Gastrocnemius medialis (tissue), 4 donors: ENCODE measurements around the gene JAG1. TPM values are rescaled to one million over a fixed set of nuclear protein-coding genes. Genes with fewer than 3 reads are reported as not detected.

ENCODE experiments used
- ATAC-seq, 2 donors: fragments of 150-250 bp; one replicate each; pipeline ENCODE4 v1.9.1; 2016
- DNase-seq, 2 donors: peaks; one replicate each; pipeline ENCODE4 v3.0.0-alpha.2; 2019
- H3K27ac ChIP-seq, 4 donors: fragments of 200-600 bp; sonication (generic); 1 replicate in 1 of 4; 2 replicates in 3 of 4; pipeline ENCODE4 v1.5.1; 2016 to 2018; ENCODE audit warnings: mild to moderate bottlenecking in 2 of 4, moderate library complexity in 1 of 4
- H3K27me3 ChIP-seq, 3 donors: fragments of 200-600 bp; sonication (generic) in 2 of 3; 1 replicate in 1 of 3; 2 replicates in 2 of 3; pipeline versions ENCODE4 v1.5.1 to v1.6.0; 2016 to 2019; ENCODE audit warnings: mild to moderate bottlenecking in 1 of 3, moderate library complexity in 1 of 3
- H3K36me3 ChIP-seq, 2 donors: fragments of 200-600 bp; sonication (generic) in 1 of 2; one replicate each; pipeline ENCODE4 v1.5.1; 2017 to 2018
- H3K4me1 ChIP-seq, 2 donors: fragments of 200-600 bp; sonication (generic) in 1 of 2; one replicate each; pipeline ENCODE4 v1.5.1; 2016 to 2017; ENCODE audit warnings: mild to moderate bottlenecking in 2 of 2
- H3K4me3 ChIP-seq, 4 donors: fragments of 200-600 bp; sonication (generic) in 3 of 4; 1 replicate in 1 of 4; 2 replicates in 3 of 4; pipeline ENCODE4 v1.5.1; 2016 to 2019; ENCODE audit warnings: mild to moderate bottlenecking in 2 of 4
- H3K9me3 ChIP-seq, 3 donors: fragments of 200-600 bp; sonication (generic) in 2 of 3; 1 replicate in 1 of 3; 2 replicates in 2 of 3; pipeline ENCODE4 v1.5.1; 2016 to 2019
- CTCF ChIP-seq, 5 experiments: fragments of 450-650 bp in 3 of 5; fragments of 200-600 bp in 2 of 5; sonication (generic) in 2 of 5; IDR thresholded peaks in 4 of 5; conservative IDR thresholded peaks in 1 of 5; 1 replicate in 4 of 5; 2 replicates in 1 of 5; pipeline ENCODE4 v1.5.1; 2016 to 2019; ENCODE audit warnings: antibody characterized with exemption in 5 of 5, mild to moderate bottlenecking in 3 of 5, moderate library complexity in 3 of 5
- POLR2A ChIP-seq, 2 donors: fragments of 450-650 bp; IDR thresholded peaks; one replicate each; pipeline ENCODE4 v1.6.1; 2017; ENCODE audit warnings: antibody characterized with exemption in 2 of 2, mild to moderate bottlenecking in 2 of 2, moderate library complexity in 2 of 2
- in situ Hi-C, 4 donors: fragments of 200-750 bp; cut with MboI; loops; one replicate each; pipeline versions ENCODE4 v1.15.0 to v1.8.0; 2017; ENCODE audit warnings: low sequenced_read_pairs in 4 of 4
- intact Hi-C: fragments of 100-400 bp; cut with DNase I; formaldehyde crosslinking; loops from one replicate; pipeline ENCODE4 v1.15.1; 2023; ENCODE audit warnings: low total_unique reads
- total RNA-seq, 4 donors: library from RNA; depleted of rRNA; stranded (reverse); fragments of >200 nt; gene quantifications; one replicate each; pipeline versions ENCODE4 v1.1.0 to v1.2.3, GENCODE V29; 2016

The JAG1 gene
- total RNA-seq, 4 donors from 2014 or later, result 10.3 to 19.6 (median 13.2) TPM

GRCh38 chr20:10683537-10683936, 9.7 kb upstream of the JAG1 start:
- Histone ChIP-seq H3K27me3 (no peaks in the 10 kb centered on the region), H3K4me1 (no peaks in the 10 kb centered on the region), H3K27ac (no peak overlapping the region), H3K9me3 (no peaks in the 10 kb centered on the region), H3K36me3 (no peaks in the 10 kb centered on the region), H3K4me3 (no peak overlapping the region)
- intact Hi-C loops, result no loop called here
- TF ChIP-seq CTCF (IDR thresholded peaks at IDR 0.05 in 4 of 5, conservative IDR thresholded peaks at IDR 0.05 in 1 of 5) (no peak), POLR2A (IDR thresholded peaks at IDR 0.05) (no peak)
- ATAC-seq (no peak), DNase-seq (no peak)
- in situ Hi-C loops, result loop anchor here in 1 of 4 donors (10.0 to 25.0 kb wide), 2 partner anchors 521 to 854 kb away; no protein-coding TSS in a partner anchor

- ATAC-seq (no peak), DNase-seq (no peak)
- Histone ChIP-seq H3K4me1 (no peaks in the 10 kb centered on the region), H3K36me3 (no peaks in the 10 kb centered on the region), H3K9me3 (no peaks in the 10 kb centered on the region), H3K4me3 (no peak overlapping the region), H3K27ac (no peak overlapping the region), H3K27me3 (no peaks in the 10 kb centered on the region)
- TF ChIP-seq CTCF (IDR thresholded peaks at IDR 0.05 in 4 of 5, conservative IDR thresholded peaks at IDR 0.05 in 1 of 5) (no peak), POLR2A (IDR thresholded peaks at IDR 0.05) (no peak)
- intact Hi-C loops, result no loop called here
- in situ Hi-C loops, result loop anchor here in 1 of 4 donors (10.0 to 25.0 kb wide), 2 partner anchors 522 to 854 kb away; no protein-coding TSS in a partner anchor
Measured at GRCh38 chr20:10682939-10683338, 9.1 kb upstream of the JAG1 start.

GRCh38 chr20:10681494-10681893, 7.7 kb upstream of the JAG1 start:
- in situ Hi-C loops, result loop anchor here in 1 of 4 donors (10.0 to 25.0 kb wide), 2 partner anchors 523 to 856 kb away; no protein-coding TSS in a partner anchor

GRCh38 chr20:10680571-10680970, 6.8 kb upstream of the JAG1 start:
- intact Hi-C loops (no loop called here), in situ Hi-C loops (loop anchor here in 1 of 4 donors (10.0 to 25.0 kb wide), 2 partner anchors 524 to 857 kb away; no protein-coding TSS in a partner anchor)
- no peak for ATAC-seq

More at GRCh38 chr20:10681494-10681893, 7.7 kb upstream of the JAG1 start:
- Histone ChIP-seq H3K9me3 (no peaks in the 10 kb centered on the region), H3K36me3 (no peaks in the 10 kb centered on the region), H3K27ac (no peak overlapping the region), H3K4me3 (no peak overlapping the region), H3K27me3 (no peaks in the 10 kb centered on the region), H3K4me1 (no peaks in the 10 kb centered on the region)
- ATAC-seq (no peak), DNase-seq (no peak)
- intact Hi-C loops, result no loop called here
- no peak for TF ChIP-seq POLR2A (IDR thresholded peaks at IDR 0.05)

GRCh38 chr20:10679269-10679668, 5.5 kb upstream of the JAG1 start:
- ATAC-seq (no peak), DNase-seq (no peak)
- no peak overlapping the region for H3K27ac ChIP-seq
- peaks cover 0 to 4% of the 10 kb centered on the region in 2 donors for H3K4me1 ChIP-seq
- H3K36me3 ChIP-seq, result no peaks in the 10 kb centered on the region
- TF ChIP-seq CTCF (IDR thresholded peaks at IDR 0.05 in 4 of 5, conservative IDR thresholded peaks at IDR 0.05 in 1 of 5) (no peak), POLR2A (IDR thresholded peaks at IDR 0.05) (no peak)
- no peak overlapping the region for H3K4me3 ChIP-seq
- in situ Hi-C loops, result loop anchor here in 2 of 4 donors (10.0 to 25.0 kb wide), 3 partner anchors 526 to 858 kb away; no protein-coding TSS in a partner anchor
- no peaks in the 10 kb centered on the region for H3K9me3 ChIP-seq
- intact Hi-C loops, result loop anchor here (10.0 kb wide), 1 partner anchor 866 kb away; no protein-coding TSS in a partner anchor
- H3K27me3 ChIP-seq, result no peaks in the 10 kb centered on the region

More at GRCh38 chr20:10680571-10680970, 6.8 kb upstream of the JAG1 start:
- TF ChIP-seq CTCF (IDR thresholded peaks at IDR 0.05 in 4 of 5, conservative IDR thresholded peaks at IDR 0.05 in 1 of 5) (no peak), POLR2A (IDR thresholded peaks at IDR 0.05) (no peak)
- Histone ChIP-seq H3K27ac (no peak overlapping the region), H3K36me3 (no peaks in the 10 kb centered on the region), H3K4me3 (no peak overlapping the region), H3K4me1 (no peaks in the 10 kb centered on the region), H3K9me3 (no peaks in the 10 kb centered on the region), H3K27me3 (no peaks in the 10 kb centered on the region)
- no peak for DNase-seq
